HG02623 (cell line): ENCODE measurements around the gene FGD6.
A peak's percentile ranks its signal among the peaks of the same experiment; 100 is the strongest.
"Not testable (repeated sequence)": the region's sequence is repeated elsewhere in the genome, so short reads cannot be mapped to it uniquely, and the experiment has no call there.

Source experiments
- ATAC-seq: cut with Tn5 transposase; IDR thresholded peaks from one replicate; pipeline ENCODE4 v1.9.1; 2021; ENCODE audit warnings: moderate library complexity; ENCODE audit not compliant: unreplicated experiment

Gene FGD6

DNA sequence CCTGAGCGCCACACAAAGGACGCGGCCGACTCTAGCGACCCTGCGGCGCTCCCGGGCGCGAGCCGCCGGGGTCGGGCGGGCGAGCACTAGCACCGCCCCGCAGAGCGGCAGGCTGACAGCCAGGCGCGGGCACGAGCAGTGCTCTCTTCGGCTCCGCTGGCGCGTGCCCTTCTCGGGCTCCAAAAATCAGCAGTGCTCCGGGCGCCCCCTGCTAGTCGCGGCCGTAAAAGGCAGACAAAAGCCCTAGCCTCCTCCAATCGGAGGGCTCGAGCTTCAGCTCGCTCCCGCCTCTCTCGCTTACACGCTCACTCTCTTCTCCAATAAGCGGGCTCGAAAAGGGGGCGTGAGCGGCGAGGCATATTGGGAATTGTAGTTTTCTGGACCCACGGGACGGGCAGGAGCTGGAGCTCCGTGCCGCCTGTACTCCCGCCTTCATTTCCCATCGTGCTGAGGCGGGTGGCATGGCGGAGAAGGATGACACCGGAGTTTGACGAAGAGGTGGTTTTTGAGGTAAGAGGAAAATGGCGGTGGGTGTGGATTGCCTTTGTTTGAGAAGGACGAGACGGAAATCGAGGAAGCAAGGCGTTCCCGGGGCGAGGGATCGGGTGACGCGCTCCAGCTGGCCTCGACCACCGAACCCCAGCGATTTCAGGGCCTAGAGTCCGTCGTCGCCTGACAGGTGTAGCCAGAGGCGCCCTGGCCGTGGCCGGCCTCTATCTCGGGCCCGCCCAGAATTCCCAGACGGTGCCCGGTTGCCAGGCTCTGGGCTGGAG is at the start of gene FGD6, which contains the start of gene VEZT:
Gene FGD6 (minus strand): TSS at position 91 of the 773 bp plus-strand sequence. CDS start 227 bp downstream, outside the sequence.
Gene VEZT (plus strand): TSS at position 431 of the 773 bp plus-strand sequence. CDS start 44 bp downstream, at position 475.
- ATAC-seq: peak; percentile 93

DNA sequence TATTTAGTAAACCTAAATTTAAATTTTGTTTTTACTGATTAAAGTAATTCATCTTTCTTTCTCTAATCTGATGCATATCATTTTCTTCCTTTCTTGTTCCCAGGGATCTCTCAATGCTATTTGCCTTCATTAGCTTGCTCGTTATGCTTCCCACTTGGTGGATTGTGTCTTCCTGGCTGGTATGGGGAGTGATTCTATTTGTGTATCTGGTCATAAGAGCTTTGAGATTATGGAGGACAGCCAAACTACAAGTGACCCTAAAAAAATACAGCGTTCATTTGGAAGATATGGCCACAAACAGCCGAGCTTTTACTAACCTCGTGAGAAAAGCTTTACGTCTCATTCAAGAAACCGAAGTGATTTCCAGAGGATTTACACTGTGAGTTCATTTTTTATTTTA is 49.0 kb upstream of the FGD6 start:
- ATAC-seq: no peak

DNA sequence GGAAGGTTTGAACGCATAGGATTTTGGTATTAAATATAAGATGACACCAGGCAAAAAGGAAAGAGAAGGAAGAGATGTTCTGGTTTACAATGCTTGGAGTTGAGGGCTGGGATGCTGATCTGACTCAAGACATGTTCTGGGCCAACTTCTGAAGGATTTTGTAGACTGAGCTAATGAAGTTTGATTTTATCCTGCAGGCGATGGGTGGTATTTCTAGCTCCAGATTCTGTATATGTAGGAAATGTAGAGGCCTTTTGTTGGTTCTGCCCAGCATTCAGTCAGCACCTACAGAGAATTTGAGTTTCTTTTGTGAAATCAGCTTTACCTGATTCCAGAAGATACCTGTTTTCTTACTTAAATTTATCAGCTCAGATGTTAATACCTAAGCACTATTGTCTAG is 48.5 kb upstream of the FGD6 start:
- no peak for ATAC-seq

DNA sequence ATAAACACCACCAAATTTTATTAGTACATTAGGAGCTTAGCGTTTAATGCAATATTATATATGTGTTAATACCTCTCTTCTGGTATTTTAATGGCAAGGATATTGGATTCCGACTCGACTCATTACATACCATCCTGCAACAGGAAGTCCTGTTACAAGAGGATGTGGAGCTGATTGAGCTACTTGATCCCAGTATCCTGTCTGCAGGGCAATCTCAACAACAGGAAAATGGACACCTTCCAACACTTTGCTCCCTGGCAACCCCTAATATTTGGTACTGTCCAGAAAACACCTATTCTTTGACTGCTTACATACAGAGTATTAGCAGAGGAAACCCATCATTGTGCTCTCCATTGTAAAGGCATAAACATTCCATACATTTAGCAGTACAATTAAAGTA is 45.5 kb upstream of the FGD6 start:
- ATAC-seq: no peak

DNA sequence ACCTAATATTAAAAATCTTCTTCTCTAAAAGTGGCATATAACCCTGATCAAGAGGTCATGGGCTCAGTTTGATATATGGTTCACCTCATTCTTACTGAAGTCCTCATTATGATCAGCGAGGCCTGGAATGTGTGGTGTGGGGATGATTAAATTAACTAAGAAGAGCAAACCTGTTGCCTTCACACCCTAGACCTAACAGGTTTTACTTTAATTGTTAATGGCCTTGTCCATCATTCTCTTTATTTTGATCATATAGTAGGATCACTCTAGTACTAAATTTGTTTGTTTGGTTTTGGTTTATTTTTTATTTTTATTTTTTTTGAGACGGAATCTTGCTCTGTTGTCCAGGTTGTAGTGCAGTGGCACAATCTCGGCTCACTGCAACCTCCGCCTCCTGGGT is 43.8 kb upstream of the FGD6 start:
- no peak for ATAC-seq

DNA sequence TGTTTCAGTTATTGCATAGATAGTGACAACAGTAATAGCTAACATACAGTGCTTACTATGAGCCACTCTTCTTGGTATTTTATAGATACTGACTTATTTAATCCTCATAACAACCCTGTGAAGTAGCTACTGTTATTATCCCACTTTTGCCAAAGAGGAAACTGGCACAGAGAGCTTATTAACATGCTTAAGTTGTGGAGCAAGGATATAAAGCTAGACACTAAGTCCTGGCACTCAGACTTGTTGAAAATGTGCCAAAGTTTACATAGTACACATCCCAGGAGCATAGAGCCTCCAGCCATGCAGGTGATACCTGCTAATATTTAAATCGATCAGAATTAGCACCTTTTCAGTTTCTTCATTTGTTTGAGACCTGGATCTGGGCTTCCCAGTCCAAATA is 42.1 kb upstream of the FGD6 start:
- ATAC-seq: no peak

DNA sequence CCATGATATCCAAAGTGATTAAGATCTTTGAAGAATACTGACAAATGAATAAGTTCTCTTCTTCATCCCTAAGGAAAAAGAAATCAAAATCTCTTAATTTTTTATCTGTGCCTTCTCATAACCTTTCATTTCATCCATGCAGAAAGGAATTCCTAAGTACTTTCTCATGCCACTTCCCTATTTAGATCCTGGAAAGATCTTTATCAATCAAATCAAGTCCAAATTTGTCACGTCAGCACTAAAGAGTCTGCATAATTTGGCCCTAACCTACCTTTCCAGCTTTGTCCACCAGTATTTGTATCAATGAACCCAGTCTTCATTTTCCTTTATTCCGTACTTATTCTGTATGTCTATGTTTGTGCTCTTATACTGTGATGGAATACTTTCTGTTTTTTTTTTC is 41.5 kb upstream of the FGD6 start:
- no peak for ATAC-seq

DNA sequence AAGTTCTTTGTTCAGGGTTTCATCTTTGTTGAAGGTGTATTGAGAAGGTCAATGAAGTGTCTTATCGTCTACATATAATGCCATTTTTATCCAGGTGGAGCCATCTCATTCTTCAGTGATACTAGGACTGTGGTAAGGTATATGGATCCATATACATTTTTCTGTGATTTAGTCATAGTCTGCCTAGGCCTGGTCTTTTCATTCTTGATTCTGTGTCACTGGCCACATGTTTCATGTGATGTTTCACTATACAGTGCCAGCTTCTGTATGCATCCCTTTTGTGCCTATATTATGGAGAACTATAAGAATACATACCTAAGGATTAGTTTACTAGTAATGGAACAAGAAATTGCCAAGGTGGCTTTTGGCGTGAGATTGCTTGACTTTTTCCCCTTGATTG is 40.9 kb upstream of the FGD6 start:
- no peak for ATAC-seq

DNA sequence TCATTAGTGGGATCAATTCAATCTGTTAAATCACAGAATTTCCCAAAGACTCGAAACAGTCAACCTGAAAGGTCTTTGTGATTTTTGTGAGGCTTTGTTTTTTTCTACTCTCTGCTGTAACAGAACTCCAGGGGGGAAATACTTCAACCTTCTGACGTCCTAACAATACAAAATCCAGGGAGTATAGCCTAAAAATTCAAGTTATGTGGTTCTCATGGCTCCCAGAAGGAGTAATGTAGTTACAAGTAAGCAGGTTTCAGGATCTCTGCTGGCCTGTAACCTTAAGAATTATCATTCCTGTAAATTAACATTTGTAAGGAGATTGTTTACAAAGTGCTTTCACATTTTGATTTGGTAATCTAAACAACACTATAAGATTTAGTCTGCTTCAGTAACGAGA is 40.3 kb upstream of the FGD6 start:
- no peak for ATAC-seq

DNA sequence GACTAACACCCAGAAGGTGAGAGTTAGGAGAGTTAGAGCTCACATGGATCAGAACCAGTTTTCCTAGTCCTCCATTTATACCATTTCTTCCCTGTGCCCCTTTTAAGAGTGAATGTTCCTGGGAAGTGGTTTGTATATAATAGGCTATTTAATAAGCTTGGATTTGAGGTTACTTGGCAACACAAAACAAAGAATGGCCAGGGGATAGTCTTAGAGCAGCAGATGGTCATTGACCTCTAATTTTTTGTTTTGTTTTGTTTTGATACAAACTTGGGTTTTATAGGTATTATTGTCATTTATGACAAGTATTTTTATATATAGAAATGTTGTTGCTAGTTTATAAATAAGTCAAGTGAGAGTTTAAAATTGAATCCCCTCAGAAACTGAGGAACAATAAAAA is 36.1 kb upstream of the FGD6 start:
- ATAC-seq: no peak

DNA sequence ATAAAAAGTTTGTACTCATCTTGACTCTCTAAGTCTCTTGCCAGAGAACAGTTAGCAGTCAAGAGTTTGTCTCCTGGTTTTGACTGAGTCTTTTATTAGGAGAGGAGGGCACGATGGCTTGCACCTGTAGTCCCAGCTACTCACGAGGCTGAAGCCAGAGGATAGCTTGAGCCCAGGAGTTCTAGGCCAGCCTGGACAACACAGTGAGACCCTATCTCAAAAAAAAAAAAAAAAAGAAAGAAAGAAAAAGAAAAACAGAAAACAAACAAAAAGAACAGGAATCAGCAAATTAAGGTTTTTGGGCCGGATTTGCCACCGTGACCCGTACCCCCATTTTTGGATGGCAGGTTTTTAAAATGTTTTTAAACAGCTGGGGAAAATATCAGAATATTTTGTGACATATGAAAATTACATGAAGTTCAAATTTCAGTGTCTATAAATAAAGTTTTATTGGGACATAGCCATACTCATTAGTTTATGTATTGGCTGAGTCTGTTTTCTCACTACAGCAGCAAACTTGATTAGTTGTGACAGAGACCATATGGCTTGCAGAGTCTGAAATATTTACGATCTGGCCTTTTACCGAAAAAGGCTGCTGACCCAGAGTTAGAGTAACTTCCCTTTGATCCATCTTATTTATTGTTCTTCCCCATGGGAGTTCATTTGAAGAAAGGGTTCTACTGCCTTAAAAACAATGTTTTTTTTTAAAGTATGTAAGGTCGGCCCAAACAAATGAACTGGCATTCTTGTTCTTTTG is 31.5 kb upstream of the FGD6 start:
- no peak for ATAC-seq

DNA sequence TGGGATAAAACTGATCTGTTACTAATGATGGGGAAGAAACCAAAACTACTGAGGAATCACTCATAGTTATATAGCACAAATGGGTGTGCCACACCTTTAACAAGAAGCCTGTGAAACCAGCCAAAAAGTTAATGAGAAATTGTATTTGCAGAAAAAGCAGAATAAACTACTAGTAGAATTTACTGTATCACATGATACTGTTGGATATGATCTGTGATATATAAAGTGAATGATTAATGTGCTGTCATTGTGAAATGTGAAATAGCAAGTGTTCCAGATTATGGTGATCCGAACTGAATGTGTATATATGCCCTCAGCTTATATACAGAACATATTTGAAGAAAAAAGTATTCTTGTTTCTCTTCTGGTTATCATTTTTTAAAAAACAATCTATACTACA is 30.8 kb upstream of the FGD6 start:
- ATAC-seq: no peak

DNA sequence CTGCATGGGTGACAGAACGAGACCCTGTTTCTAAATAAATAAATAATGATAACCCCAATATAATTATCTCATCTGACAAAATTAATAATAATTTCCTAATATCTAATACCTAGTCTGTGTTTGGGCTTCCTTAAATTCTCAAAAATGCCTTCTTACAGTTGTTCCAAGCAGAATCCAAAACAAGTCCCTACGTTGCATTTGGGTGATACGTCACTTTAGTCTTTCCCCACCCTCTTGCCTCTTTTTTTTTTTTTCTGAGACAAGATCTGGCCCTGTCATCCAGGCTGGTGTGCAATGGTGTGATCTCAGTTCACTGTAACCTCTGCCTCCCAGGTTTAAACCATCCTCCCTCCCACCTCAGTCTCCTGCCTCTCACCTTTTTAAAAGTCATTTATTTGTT is 27.1 kb upstream of the FGD6 start:
- ATAC-seq: no peak

DNA sequence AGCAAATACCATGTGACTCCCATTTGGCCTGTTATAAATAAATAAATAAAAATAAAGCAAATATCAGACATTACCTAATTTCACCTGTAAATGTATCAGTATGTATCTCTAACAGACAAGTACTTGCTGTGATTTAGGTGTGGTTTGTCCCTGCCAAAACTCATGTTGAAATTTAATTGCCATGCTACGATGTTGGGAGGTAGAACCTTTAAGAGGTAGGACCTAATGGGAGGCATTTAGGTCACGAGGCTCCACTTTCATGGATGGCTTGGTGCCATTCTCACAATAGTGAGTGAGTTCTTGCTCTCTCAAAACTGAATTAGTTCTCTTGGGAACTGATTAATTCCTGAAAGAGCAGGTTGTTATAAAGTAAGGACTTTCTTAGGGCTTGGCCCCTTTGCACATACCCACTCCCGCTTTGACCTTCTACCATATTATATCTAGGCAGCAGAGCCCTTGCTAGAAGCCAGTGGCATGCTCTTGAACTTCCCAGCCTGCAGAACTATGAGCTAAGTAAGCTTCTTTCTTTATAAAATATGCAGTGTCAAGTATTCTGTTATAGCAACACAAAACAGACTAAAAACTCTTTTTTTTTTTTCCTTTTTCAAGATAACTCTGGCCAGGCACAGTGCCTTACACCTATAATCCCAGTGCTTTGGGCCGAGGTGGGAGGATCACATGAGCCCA is 26.4 kb upstream of the FGD6 start:
- no peak for ATAC-seq

DNA sequence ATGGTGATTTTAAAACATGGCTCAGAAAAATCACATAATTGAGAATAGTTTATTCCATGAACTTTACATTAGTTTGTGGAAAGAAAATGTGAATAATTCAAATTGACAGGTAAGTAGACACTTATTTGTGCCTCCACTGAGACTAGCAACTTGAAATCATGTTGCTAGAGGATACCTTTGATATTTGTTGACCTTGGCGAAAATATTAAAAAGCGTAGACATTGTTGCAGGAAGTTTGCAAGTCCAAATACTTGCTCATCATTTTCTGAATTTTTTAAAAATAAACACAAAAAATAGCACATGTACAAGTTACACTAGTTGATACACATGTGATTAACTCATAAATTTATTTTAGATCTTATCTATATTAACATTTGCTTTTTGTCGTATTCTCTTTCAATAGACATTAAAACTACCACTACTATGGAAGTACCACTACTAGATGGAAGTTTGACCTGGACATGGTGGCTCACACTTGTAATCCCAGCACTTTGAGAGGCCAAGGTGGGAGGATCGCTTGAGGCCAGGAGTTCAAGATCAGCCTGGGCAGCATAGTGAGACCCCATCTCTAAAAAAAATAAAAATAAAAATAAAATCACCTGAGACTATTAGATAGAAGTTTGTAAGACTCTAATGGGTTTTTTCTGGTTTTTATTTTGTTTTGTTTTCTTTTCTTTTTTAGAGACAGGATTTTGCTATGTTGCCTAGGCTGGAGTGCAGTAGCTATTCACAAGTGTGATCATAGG is 24.7 kb upstream of the FGD6 start:
- ATAC-seq: no peak

DNA sequence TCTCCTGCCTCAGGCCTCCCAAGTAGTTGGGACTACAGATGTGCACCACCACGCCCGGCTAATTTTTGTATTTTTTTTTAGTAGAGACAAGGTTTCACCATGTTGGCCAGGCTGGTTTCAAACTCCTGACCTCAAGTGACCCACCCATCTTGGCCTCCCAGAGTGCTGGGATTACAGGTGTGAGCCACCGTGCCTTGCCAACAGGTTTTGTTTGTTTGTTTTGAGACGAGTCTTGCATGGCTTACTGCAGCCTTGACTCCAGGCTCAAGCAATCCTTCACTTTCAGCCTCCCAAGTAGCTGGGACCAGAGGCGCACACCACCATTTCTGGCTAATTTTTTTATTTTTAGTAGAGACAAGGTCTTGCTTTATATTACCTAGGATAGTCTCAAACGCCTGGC is 23.9 kb upstream of the FGD6 start:
- not testable (repeated sequence) for ATAC-seq

DNA sequence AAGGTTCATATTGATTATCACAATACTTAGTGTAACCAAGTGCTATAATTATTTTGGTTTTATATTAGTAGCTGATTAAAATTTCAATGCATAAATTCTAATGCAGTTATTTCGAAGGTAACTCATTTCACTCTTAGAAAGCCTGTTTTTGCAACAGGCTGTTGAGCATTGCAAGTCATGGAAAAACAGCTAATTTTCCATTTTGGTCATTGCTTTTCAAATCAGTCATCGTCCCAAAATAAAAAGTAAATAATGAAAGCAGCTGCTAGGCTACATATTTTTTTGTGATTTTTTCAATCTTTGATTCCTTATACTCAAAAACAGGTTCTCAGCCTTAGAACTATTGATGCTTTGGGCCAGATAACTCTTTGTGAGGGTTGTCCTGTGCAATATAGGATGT is 23.3 kb upstream of the FGD6 start:
- no peak for ATAC-seq

DNA sequence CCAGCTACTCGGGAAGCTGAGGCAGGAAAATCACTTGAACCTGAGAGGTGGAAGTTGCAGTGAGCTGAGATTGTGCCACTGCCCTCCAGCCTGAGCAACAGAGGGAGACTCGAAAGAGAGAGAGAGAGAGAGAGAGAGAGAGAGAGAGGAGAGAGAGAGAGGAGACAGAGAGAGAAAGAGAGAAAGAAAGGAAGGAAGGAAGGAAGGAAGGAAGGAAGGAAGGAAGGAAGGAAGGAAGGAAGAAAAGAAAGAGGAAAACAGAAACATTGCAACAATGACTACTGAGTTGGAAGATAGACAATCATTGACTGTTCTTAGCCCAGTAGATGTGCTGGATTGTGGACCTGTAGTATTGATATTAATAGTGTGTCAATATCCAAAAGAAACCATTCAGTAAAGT is 22.6 kb upstream of the FGD6 start:
- not testable (repeated sequence) for ATAC-seq

DNA sequence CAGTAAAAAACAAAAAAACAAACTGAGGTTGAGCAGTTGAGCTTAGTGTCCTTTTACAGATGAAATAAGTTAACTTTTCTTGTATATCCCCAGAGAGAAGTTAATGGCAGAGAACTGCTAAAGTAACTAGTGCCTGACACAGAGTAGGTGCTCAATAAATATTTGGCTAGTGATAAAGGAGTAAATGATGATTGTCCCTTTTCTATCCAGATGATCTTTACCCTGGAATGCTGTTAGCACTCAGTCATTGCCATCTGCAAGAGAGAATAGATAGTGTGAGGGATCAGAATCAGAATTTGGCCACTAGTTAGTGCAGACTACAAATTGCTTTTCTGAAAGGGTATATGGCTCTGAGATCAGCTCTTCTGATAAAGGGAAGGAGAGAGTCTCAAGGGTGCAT is 21.9 kb upstream of the FGD6 start:
- no peak for ATAC-seq

DNA sequence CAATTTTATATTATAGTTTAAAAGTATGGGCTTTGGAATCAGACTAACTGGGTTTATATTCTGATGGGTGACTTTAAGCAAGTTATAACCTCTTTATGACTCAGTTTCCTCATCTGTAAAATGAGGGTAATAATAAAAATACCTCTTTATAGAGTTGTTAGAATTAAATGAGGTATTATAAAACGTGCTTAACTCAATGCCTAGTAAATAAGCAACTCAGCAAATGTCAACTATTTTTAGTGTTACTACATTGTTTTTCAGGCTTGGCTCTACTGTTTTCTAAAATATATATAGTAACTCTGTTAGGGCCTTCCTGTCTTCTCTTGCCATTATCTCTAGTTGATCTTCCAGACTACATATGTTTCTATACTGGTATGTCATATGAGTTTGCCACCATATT is 20.9 kb upstream of the FGD6 start:
- ATAC-seq: no peak

DNA sequence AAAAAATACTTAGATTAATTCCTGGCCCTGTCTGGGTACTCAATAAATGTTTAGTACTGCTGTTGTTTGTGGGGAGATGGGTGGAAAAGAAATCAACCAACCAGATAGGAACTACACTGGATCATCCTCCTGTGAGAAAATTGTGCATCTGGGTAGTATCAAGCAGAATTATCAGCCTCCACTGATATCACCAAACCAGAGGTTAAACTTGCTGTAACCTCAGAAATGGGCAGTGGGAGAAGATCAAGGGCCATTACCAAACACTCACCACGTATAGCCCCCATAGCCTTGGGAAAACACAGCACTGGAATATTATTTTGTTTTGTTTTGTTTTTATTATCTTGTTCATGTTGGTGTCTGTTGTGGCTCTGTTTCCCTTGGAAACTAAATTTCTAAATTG is 20.0 kb upstream of the FGD6 start:
- ATAC-seq: no peak
